H1 (cell line): ENCODE measurements around the gene NCAPD2. TPM values are rescaled to one million over a fixed set of nuclear protein-coding genes. Genes with fewer than 3 reads are reported as not detected.

Experiments
- CTCF ChIA-PET: fragments of 300-600 bp; sonication (Branson Sonifier 250); formaldehyde crosslinking; loops from one replicate; lab custom pipeline; 2021; ENCODE audit not compliant: partially characterized antibody; lab: Charles Lee
- POLR2A ChIA-PET: fragments of 300-600 bp; sonication (Branson Sonifier 250); formaldehyde crosslinking; loops from one replicate; lab custom pipeline; 2021; ENCODE audit warnings: inconsistent platforms; ENCODE audit not compliant: partially characterized antibody; lab: Charles Lee
- DNase-seq, 2 experiments: peaks; one replicate each; pipeline versions ENCODE4 v3.0.0 to v3.0.0-alpha.2; 2010 to 2022; ENCODE audit warnings: low spot score in 2 of 2, low read depth in 1 of 2, mixed read lengths in 1 of 2
- FAIRE-seq: peaks from 2 replicates; lab custom pipeline; 2011; peaks lifted over from hg19 to GRCh38; lab: Jason Lieb, UNC
- H2AFZ ChIP-seq: 2 replicates; pipeline ENCODE4 v1.8.1; 2012; ENCODE audit warnings: low read length, inconsistent platforms
- H2AK5ac ChIP-seq: 2 replicates; pipeline ENCODE4 v1.6.1; 2013; ENCODE audit warnings: low read depth, low read length
- H2BK120ac ChIP-seq: replicated peaks from 2 replicates; pipeline ENCODE3; 2013; ENCODE audit warnings: low read depth, low read length, inconsistent platforms
- H2BK12ac ChIP-seq: 2 replicates; pipeline ENCODE4 v1.6.1; 2013; ENCODE audit warnings: low read depth, low read length
- H2BK15ac ChIP-seq: 2 replicates; pipeline ENCODE4 v1.6.1; 2013; ENCODE audit warnings: low read length
- H2BK20ac ChIP-seq: 2 replicates; pipeline ENCODE4 v1.6.1; 2013; ENCODE audit warnings: low read length
- H2BK5ac ChIP-seq: 2 replicates; pipeline ENCODE4 v1.6.1; 2013; ENCODE audit warnings: low read depth, low read length
- H3K14ac ChIP-seq: 2 replicates; pipeline ENCODE4 v1.6.1; 2013; ENCODE audit warnings: inconsistent platforms; ENCODE audit not compliant: insufficient read length
- H3K18ac ChIP-seq: 2 replicates; pipeline ENCODE4 v1.6.1; 2013; ENCODE audit warnings: low read length; ENCODE audit errors: extremely low read depth
- H3K23ac ChIP-seq: 2 replicates; pipeline ENCODE4 v1.6.1; 2013; ENCODE audit warnings: inconsistent platforms; ENCODE audit not compliant: insufficient read length
- H3K23me2 ChIP-seq: 2 replicates; pipeline ENCODE4 v1.6.1; 2013; ENCODE audit warnings: low read depth, low read length
- H3K27ac ChIP-seq: 2 replicates; pipeline ENCODE4 v1.6.1; 2011; ENCODE audit warnings: low read depth, low read length, inconsistent platforms
- H3K27me3 ChIP-seq, 4 experiments: replicated peaks in 1 of 4; 1 replicate in 1 of 4; 2 replicates in 3 of 4; pipeline versions ENCODE4 v1.6.1 to v1.8.1; 2011 to 2013; ENCODE audit warnings: low read length in 3 of 4, mild to moderate bottlenecking in 3 of 4, inconsistent platforms in 2 of 4, mixed read lengths in 2 of 4, moderate library complexity in 1 of 4; ENCODE audit not compliant: control insufficient read depth in 3 of 4, insufficient read depth in 3 of 4; ENCODE audit errors: extremely low read depth in 1 of 4
- H3K36me3 ChIP-seq, 4 experiments: 2 replicates each; pipeline versions ENCODE4 v1.6.1 to v1.8.1; 2011 to 2013; ENCODE audit warnings: mild to moderate bottlenecking in 4 of 4, low read length in 3 of 4, moderate library complexity in 2 of 4, control low read depth in 1 of 4, inconsistent platforms in 1 of 4; ENCODE audit not compliant: insufficient read depth in 4 of 4, control insufficient read depth in 2 of 4
- H3K4ac ChIP-seq: replicated peaks from 2 replicates; pipeline ENCODE3; 2013; ENCODE audit warnings: low read length, low read depth, mixed read lengths, inconsistent platforms; ENCODE audit not compliant: insufficient read length
- H3K4me1 ChIP-seq, 4 experiments: replicated peaks in 1 of 4; 1 replicate in 1 of 4; 2 replicates in 3 of 4; pipeline versions ENCODE4 v1.6.1 to v1.8.1; 2011 to 2013; ENCODE audit warnings: low read length in 3 of 4, inconsistent platforms in 2 of 4, mixed read lengths in 1 of 4; ENCODE audit not compliant: insufficient read depth in 4 of 4, control insufficient read depth in 3 of 4
- H3K4me2 ChIP-seq, 2 experiments: 2 replicates each; pipeline versions ENCODE4 v1.6.1 to v1.8.1; 2011 to 2013; ENCODE audit warnings: low read depth in 2 of 2, low read length in 2 of 2, control low read depth in 1 of 2, inconsistent platforms in 1 of 2, mild to moderate bottlenecking in 1 of 2; ENCODE audit not compliant: insufficient read depth in 1 of 2
- H3K4me3 ChIP-seq, 4 experiments: fragments of 200-600, 300-600 bp in 1 of 4; sonication (generic), shearing (Covaris generic), sonication (Bioruptor Twin) in 1 of 4; 2 replicates each; pipeline versions ENCODE4 v1.5.1 to v1.8.1; 2011 to 2016; ENCODE audit warnings: low read length in 4 of 4, low read depth in 3 of 4, control low read depth in 2 of 4, inconsistent platforms in 2 of 4, mild to moderate bottlenecking in 2 of 4, mixed read lengths in 1 of 4, moderate library complexity in 1 of 4; ENCODE audit not compliant: insufficient read depth in 2 of 4; ENCODE audit errors: extremely low read depth in 1 of 4
- H3K56ac ChIP-seq: replicated peaks from 2 replicates; pipeline ENCODE3; 2013; ENCODE audit warnings: low read depth, mild to moderate bottlenecking, mixed read lengths, low read length, inconsistent platforms; ENCODE audit not compliant: insufficient read length
- H3K79me1 ChIP-seq: 2 replicates; pipeline ENCODE4 v1.6.1; 2013; ENCODE audit warnings: low read depth, low read length, control low read depth
- H3K79me2 ChIP-seq, 2 experiments: 2 replicates each; pipeline versions ENCODE4 v1.6.1 to v1.8.1; 2012 to 2013; ENCODE audit warnings: low read length in 2 of 2, mild to moderate bottlenecking in 2 of 2, inconsistent platforms in 1 of 2; ENCODE audit not compliant: insufficient read depth in 2 of 2, control insufficient read depth in 1 of 2
- H3K9ac ChIP-seq, 4 experiments: replicated peaks in 1 of 4; 1 replicate in 1 of 4; 2 replicates in 3 of 4; pipeline versions ENCODE4 v1.6.1 to v1.8.1; 2011 to 2013; ENCODE audit warnings: low read depth in 3 of 4, low read length in 3 of 4, control low read depth in 2 of 4, mild to moderate bottlenecking in 2 of 4, moderate library complexity in 2 of 4, inconsistent platforms in 1 of 4; ENCODE audit errors: extremely low read depth in 1 of 4
- H3K9me3 ChIP-seq, 2 experiments: 2 replicates each; pipeline versions ENCODE4 v1.6.1 to v1.8.1; 2012 to 2013; ENCODE audit warnings: mild to moderate bottlenecking in 2 of 2, moderate library complexity in 2 of 2, control low read depth in 1 of 2, inconsistent platforms in 1 of 2, low read depth in 1 of 2, low read length in 1 of 2, mixed read lengths in 1 of 2; ENCODE audit not compliant: insufficient read depth in 2 of 2
- H4K20me1 ChIP-seq, 2 experiments: replicated peaks in 1 of 2; 2 replicates each; pipeline versions ENCODE3 to v1.8.1; 2011 to 2013; ENCODE audit warnings: inconsistent platforms in 2 of 2, low read length in 2 of 2, mild to moderate bottlenecking in 1 of 2; ENCODE audit not compliant: insufficient read depth in 2 of 2, control insufficient read depth in 1 of 2
- H4K5ac ChIP-seq: 2 replicates; pipeline ENCODE4 v1.6.1; 2013; ENCODE audit warnings: low read length, low read depth, mixed read lengths, inconsistent platforms; ENCODE audit not compliant: insufficient read length
- H4K8ac ChIP-seq: 2 replicates; pipeline ENCODE4 v1.8.0; 2013; ENCODE audit warnings: mild to moderate bottlenecking, moderate library complexity, low read length, inconsistent platforms; ENCODE audit not compliant: insufficient read depth; ENCODE audit errors: extremely low read depth
- H4K91ac ChIP-seq: replicated peaks from 2 replicates; pipeline ENCODE3; 2013; ENCODE audit warnings: low read length, mixed read lengths, inconsistent platforms; ENCODE audit not compliant: insufficient read length
- EP300 ChIP-seq, 2 experiments: IDR thresholded peaks; 1 replicate in 1 of 2; 2 replicates in 1 of 2; pipeline ENCODE4 v1.6.1; 2011 to 2012; ENCODE audit warnings: low read depth in 2 of 2, low read length in 2 of 2, mild to moderate bottlenecking in 2 of 2, borderline replicate concordance in 1 of 2, inconsistent platforms in 1 of 2, moderate library complexity in 1 of 2
- WGBS, 2 experiments: shearing (Covaris generic) in 1 of 2; methylation state at CpG; one replicate each; pipeline versions ENCODE4 v1.1.6 to v1.1.7; 2013 to 2015; ENCODE audit warnings: low lambda C conversion rate in 2 of 2, mixed read lengths in 2 of 2, inconsistent platforms in 1 of 2, low coverage in 1 of 2, missing lambda C conversion rate in 1 of 2; ENCODE audit not compliant: insufficient replicate concordance in 2 of 2, insufficient coverage in 1 of 2, insufficient read length in 1 of 2; ENCODE audit errors: extremely low coverage in 1 of 2, missing lambda C conversion rate in 1 of 2; 5-methylcytosine and 5-hydroxymethylcytosine counted together
- polyA plus RNA-seq, 7 experiments: library from polyadenylated mRNA; depleted of rRNA in 3 of 7; stranded (reverse) in 5 of 7; unstranded in 2 of 7; fragments of >200 nt in 5 of 7; fragments of 200-250 nt in 2 of 7; gene quantifications; 1 replicate in 5 of 7; 2 replicates in 1 of 7; 4 replicates in 1 of 7; pipeline versions ENCODE4 v1.2.1 to v1.2.3, GENCODE V29; 2011 to 2013; ENCODE audit warnings: missing spikeins in 2 of 7, mixed read lengths in 2 of 7
- total RNA-seq: library from RNA; stranded (reverse); fragmentation: NEBNext Ultra II Directional; extraction: Animal tissue kit (Norgen Biotek cat#: 25700); gene quantifications from 2 replicates; pipeline ENCODE4 v1.2.1, GENCODE V29; 2021

NCAPD2 gene
- total and polyA plus RNA-seq, 2 of the 8 experiments (the other 6 are each of a cell fraction or from before 2014, with no cell fraction given): 55.8 to 132 TPM

DNA sequence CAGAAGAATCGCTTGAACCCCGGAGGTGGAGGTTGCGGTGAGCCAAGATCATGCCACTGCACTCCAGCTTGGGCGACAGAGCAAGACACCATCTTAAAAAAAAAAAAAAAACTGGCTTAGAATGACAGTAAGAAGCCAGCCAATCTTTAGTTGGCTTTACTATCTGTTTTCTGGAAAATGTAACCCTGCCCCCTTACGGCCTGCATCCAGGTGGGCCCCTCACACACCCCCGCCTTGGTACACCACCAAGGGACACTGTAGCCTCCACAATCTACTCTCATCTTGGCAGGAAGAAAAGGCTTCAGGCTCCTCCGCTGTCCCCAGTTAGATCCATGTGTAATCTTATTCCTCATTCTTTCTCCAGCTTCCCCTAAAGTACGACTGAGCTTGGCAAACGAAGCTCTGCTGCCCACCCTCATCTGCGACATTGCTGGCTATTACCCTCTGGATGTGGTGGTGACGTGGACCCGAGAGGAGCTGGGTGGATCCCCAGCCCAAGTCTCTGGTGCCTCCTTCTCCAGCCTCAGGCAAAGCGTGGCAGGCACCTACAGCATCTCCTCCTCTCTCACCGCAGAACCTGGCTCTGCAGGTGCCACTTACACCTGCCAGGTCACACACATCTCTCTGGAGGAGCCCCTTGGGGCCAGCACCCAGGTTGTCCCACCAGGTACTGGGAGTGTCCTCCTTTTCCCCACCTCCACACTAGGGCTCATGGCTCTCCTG is 35.5 kb upstream of the NCAPD2 start:
- Histone ChIP-seq H3K4me2 (no peak overlapping the region), H2BK20ac (no peak overlapping the region), H4K8ac (no peak overlapping the region), H3K56ac (no peak overlapping the region), H3K23me2 (no peaks in the 10 kb centered on the region), H3K9me3 (no peaks in the 10 kb centered on the region), H4K20me1 (no peaks in the 10 kb centered on the region), H3K9ac (no peak overlapping the region), H2BK120ac (no peak overlapping the region), H2BK5ac (no peak overlapping the region), H2AFZ (no peak overlapping the region), H3K79me1 (no peaks in the 10 kb centered on the region), H3K27ac (no peak overlapping the region; the same call in 1 of the 2 replicates), H3K4ac (no peak overlapping the region), H4K91ac (no peak overlapping the region), H3K79me2 (no peaks in the 10 kb centered on the region), H2AK5ac (no peak overlapping the region), H3K4me1 (no peaks in the 10 kb centered on the region), H3K36me3 (peaks cover 0 to 19% (median 14%) of the 10 kb centered on the region in 4 experiments; a peak in 6 of 8 replicates), H3K4me3 (no peak overlapping the region), H3K27me3 (no peaks in the 10 kb centered on the region), H3K23ac (no peak overlapping the region), H3K14ac (no peak overlapping the region), H4K5ac (no peak overlapping the region), H2BK12ac (no peak overlapping the region), H2BK15ac (no peak overlapping the region), H3K18ac (no peak overlapping the region)
- FAIRE-seq (no peak), DNase-seq (no peak)
- ChIA-PET CTCF (interaction anchor here (0.5 to 10.5 kb wide), 11 partner anchors 7 to 131 kb away, joined by 3 to 202 read pairs (median 5); partner anchors contain the start of gene TAPBPL), POLR2A (interaction anchor here (0.6 to 8.8 kb wide), 9 partner anchors 11 to 235 kb away, joined by 3 to 78 read pairs (median 4); partner anchors contain the start of genes GAPDH, SCNN1A and VAMP1)
- no peak for TF ChIP-seq EP300 (IDR thresholded peaks at IDR 0.05; ENCODE audit: borderline replicate concordance in 1 of 2, low read depth in 2 of 2, low read length in 2 of 2)
- 94% methylated on average over 14 of the region's 14 CpGs; no CpG with 5 or more reads in 1 of the 2 experiments for WGBS, 2 experiments
